GM12872 (cell line): Measurements from ENCODE around the gene ARHGAP42.

Experiments used
- TF ChIP-seq, protein P1 (sequence below): IDR thresholded peaks from 3 replicates; pipeline ENCODE4 v1.5.1; 2011; ENCODE audit warnings: low read depth, mild to moderate bottlenecking, low read length, moderate library complexity; ENCODE audit not compliant: insufficient read depth

Gene ARHGAP42

DNA sequence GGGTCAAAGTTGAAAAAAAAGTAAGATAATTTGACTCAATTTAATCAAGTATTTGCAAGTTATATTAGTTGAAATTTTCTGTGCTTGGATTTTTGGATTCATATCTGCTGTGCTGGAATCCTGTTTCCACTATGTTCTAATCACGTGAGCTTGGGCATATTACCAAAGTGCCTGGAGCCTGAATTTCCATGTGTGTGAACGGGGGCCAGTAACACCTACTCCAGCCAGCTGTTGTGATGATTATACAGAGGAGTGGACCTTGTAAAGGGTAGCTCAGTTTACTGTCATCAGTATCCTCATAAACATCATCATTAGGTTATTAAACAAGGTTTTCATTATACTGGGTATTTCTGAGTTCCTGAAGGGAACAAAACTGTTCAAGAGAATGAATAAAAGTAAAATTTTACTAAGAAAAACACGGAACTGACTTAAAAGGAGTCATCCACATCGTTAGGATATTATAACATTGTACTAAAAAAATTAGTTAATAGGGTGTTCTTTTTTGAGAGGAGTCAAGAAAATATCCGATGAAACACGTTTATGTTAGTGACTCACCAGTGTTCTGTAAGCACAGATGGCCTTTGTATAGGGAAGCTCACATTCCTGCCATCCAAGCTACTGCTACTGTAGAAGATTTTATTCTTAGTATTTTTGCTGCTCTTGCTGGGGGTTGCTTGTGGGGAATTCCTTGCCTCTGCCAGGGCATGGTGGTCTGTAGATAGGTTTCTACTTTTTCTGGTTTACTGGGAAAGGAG is 144.1 kb downstream of the ARHGAP42 start:
- TF ChIP-seq, protein P1, sequence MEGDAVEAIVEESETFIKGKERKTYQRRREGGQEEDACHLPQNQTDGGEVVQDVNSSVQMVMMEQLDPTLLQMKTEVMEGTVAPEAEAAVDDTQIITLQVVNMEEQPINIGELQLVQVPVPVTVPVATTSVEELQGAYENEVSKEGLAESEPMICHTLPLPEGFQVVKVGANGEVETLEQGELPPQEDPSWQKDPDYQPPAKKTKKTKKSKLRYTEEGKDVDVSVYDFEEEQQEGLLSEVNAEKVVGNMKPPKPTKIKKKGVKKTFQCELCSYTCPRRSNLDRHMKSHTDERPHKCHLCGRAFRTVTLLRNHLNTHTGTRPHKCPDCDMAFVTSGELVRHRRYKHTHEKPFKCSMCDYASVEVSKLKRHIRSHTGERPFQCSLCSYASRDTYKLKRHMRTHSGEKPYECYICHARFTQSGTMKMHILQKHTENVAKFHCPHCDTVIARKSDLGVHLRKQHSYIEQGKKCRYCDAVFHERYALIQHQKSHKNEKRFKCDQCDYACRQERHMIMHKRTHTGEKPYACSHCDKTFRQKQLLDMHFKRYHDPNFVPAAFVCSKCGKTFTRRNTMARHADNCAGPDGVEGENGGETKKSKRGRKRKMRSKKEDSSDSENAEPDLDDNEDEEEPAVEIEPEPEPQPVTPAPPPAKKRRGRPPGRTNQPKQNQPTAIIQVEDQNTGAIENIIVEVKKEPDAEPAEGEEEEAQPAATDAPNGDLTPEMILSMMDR = no peak

DNA sequence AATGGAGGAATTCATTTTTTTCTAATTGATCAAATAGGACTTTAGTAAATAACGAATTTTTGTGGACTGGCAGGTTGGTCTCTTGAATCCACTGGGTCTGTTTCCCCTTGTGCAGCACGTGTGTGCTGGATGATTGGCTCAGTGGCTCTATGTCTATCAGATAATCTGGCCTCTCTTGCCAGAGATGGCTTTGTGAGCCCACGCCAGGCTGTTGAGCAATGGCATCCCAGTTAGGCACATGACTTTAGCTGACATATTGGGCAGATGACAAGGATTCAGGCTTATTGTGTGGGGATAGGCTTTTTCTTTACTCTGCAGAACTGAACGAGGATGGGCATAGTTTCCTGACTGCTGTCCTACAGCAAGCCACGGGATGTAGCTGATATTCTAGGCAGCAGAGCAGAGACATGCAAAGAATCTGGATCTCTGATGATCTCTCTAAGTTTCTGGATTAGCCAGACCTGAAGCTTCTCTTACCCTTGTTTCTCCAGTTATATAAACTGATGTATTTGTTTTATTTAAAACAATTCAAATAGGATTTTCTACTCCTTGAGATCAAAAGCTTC is 144.9 kb downstream of the ARHGAP42 start:
- TF ChIP-seq, protein P1 = no peak

DNA sequence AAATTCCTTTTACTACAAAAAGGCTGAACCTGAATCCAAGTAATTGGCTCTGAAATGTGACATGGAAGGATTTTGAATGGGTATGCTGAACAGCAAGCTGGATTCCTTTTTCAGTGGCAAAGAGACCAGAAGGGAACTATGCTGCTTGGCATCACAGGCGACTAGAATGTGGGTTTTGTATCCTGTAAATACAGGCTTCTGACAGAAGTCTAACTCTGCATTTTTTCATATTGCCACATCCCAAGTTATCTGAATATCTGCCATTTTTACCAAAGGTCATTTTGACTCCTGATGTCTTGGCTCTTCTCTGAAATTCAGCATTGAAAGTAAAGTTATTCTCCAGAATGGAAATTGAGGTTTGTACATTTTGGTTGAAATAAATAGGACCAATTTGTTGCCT is 145.7 kb downstream of the ARHGAP42 start:
- TF ChIP-seq, protein P1 = no peak

DNA sequence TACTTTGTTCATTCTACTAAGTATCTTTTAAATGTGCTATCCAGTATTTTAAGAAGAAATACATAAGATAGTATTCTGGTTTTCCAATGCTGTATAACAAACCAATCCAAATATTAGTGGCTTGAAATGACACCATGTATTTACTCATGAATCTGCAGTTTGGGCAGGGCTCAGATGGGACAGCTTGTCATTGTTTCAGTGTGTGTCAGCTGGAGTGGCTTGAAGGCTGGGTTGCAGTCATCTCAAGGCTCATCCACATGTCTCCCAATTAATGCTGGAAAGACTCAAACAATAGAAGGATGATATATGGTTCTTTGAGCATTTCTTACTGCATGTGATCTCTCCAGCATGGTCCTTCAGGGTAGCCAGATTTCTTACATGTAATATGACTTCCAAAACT is 146.2 kb downstream of the ARHGAP42 start:
- TF ChIP-seq, protein P1 = no peak

DNA sequence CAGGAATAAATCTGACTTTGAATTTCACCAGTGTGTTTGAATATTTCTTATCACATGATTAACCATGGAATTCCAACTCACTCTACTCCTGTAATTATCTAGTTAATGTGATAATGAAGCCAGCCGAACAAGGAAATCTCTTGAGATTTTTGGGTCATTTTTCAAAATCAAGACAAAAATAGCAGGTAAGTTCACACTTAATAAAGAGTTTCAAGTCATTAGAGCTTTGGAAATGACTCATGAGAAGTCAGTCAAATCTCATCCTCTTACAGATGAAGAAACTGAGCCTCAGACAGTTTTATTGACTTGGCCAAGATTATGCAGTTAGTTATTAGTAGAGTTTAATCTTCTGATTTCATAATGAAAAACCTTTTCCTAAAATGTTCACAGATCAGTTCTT is 148.8 kb downstream of the ARHGAP42 start:
- TF ChIP-seq, protein P1 = no peak

DNA sequence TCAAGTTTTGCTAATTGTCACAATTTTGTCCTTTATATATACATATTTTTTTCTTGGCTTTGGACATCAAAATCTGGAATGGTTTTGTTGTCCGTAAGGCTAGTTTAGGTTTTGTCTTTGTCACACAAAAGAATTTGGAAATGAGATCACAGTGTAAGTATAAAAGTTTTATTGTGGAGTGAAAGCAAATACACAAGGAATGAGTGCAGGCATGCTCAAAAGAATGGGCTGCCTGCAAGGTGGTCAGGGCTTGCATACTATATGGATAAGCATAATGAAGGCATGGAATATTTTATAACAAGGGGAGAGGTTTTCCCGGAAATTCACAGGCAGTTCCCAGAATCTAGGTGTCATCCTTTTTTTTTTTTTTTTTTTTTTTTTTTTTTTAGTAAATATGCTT is 150.2 kb downstream of the ARHGAP42 start:
- TF ChIP-seq, protein P1 = no peak

DNA sequence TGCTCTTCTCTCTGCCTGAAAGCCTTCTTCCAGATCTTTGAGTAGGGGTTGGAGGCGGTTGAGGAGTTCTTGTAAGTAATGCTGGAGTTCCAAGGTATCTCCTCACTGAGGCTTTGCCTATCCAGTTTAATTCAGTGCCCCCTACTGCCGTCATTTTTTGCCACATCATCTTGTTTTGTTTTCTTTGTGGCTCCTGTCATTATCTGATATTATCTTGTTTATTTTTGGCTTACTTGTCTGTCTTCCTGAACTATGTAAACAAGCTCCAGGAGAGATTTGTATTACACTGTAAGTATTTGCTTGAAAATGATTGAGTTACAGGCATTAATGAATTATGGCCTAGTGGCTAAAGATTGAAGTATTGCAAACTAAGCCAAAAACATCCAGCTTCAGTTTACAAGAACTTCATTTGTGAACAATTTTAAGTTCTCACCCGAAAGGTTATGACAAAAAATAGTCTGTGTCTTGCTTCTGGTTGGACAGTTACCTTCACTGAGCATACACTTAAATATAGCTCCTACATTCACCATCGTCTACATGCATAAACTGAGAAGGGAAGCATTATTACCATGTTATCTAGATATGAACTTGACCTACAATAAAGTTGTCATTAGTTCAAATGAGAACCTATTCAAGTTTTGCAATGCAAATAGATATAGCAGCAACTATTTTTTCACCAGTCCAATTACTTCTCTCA is 154.8 kb downstream of the ARHGAP42 start:
- TF ChIP-seq, protein P1 = no peak
